SK-N-SH treated with all-trans-retinoic acid at 6 μM for 48 hours (cell line): ENCODE results near the gene HNRNPA3.
A peak's percentile ranks its signal among the peaks of the same experiment; 100 is the strongest.

Experiments used
- ATAC-seq: fragments of 200-7000 bp; cut with Tn5 transposase; 3 replicates; pipeline ENCODE4 v1.9.1; 2020; ENCODE audit warnings: mild to moderate bottlenecking, moderate library complexity
- ARNTL ChIP-seq: fragments of 450-650 bp; formaldehyde crosslinking; IDR thresholded peaks from 2 replicates; pipeline ENCODE4 v1.5.0; 2020; ENCODE audit warnings: low read depth, mild to moderate bottlenecking, moderate library complexity, borderline replicate concordance
- BACH2 ChIP-seq: fragments of 250-450 bp; sonication (Bioruptor Pico); IDR thresholded peaks from 2 replicates; pipeline ENCODE4 v1.9.0; 2021; ENCODE audit warnings: mild to moderate bottlenecking, borderline replicate concordance
- CSDC2 ChIP-seq: fragments of 250-450 bp; sonication (Bioruptor Pico); IDR thresholded peaks from 2 replicates; pipeline ENCODE4 v1.5.0; 2020; ENCODE audit warnings: mild to moderate bottlenecking, moderate library complexity
- ESRRG ChIP-seq: fragments of 250-450 bp; sonication (Bioruptor Pico); IDR thresholded peaks from 2 replicates; pipeline ENCODE4 v1.6.1; 2021; ENCODE audit warnings: mild to moderate bottlenecking
- ISL1 ChIP-seq: fragments of 250-450 bp; sonication (Bioruptor Pico); IDR thresholded peaks from 2 replicates; pipeline ENCODE4 v2.1.2; 2022; ENCODE audit warnings: mild to moderate bottlenecking, moderate library complexity
- OSR1 ChIP-seq: fragments of 250-450 bp; sonication (Bioruptor Pico); IDR thresholded peaks from 2 replicates; pipeline ENCODE4 v1.8.0; 2022; ENCODE audit warnings: moderate library complexity, mild to moderate bottlenecking, inconsistent platforms
- PPARA ChIP-seq: fragments of 250-450 bp; sonication (Bioruptor Pico); IDR thresholded peaks from 2 replicates; pipeline ENCODE4 v1.5.0; 2020; ENCODE audit warnings: mild to moderate bottlenecking, borderline replicate concordance
- TCF4 ChIP-seq: fragments of 250-450 bp; sonication (Bioruptor Pico); IDR thresholded peaks from 2 replicates; pipeline ENCODE4 v1.8.0; 2021; ENCODE audit warnings: mild to moderate bottlenecking, moderate library complexity, borderline replicate concordance
- TOX ChIP-seq: fragments of 250-450 bp; sonication (Bioruptor Pico); IDR thresholded peaks from 2 replicates; pipeline ENCODE4 v1.8.0; 2021; ENCODE audit warnings: mild to moderate bottlenecking, moderate library complexity, borderline replicate concordance
- ZFP30 ChIP-seq: fragments of 450-650 bp; formaldehyde crosslinking; IDR thresholded peaks from 2 replicates; pipeline ENCODE4 v1.5.0; 2022; ENCODE audit warnings: mild to moderate bottlenecking, moderate library complexity
- ZNF565 ChIP-seq: fragments of 450-650 bp; formaldehyde crosslinking; conservative IDR thresholded peaks from 2 replicates; pipeline ENCODE4 v1.5.0; 2020; ENCODE audit warnings: low read depth, mild to moderate bottlenecking, moderate library complexity
- ZNF70 ChIP-seq: fragments of 450-650 bp; formaldehyde crosslinking; IDR thresholded peaks from 2 replicates; pipeline ENCODE4 v1.5.0; 2020; ENCODE audit warnings: mild to moderate bottlenecking, moderate library complexity
- ZNF8 ChIP-seq: fragments of 450-650 bp; formaldehyde crosslinking; IDR thresholded peaks from 2 replicates; pipeline ENCODE4 v1.5.0; 2020; ENCODE audit warnings: mild to moderate bottlenecking, moderate library complexity
- TF ChIP-seq, protein P1 (sequence below): fragments of 250-450 bp; sonication (Bioruptor Pico); IDR thresholded peaks from 2 replicates; pipeline ENCODE4 v1.8.0; 2021; ENCODE audit warnings: low read depth, mild to moderate bottlenecking, moderate library complexity, borderline replicate concordance
- TF ChIP-seq, protein P2 (sequence below): fragments of 250-450 bp; sonication (Bioruptor Pico); IDR thresholded peaks from 2 replicates; pipeline ENCODE4 v1.5.1; 2020; ENCODE audit warnings: low read depth, mild to moderate bottlenecking, moderate library complexity
- TF ChIP-seq, protein P3 (sequence below): fragments of 250-450 bp; sonication (Bioruptor Pico); IDR thresholded peaks from 2 replicates; pipeline ENCODE4 v1.8.0; 2020; ENCODE audit warnings: mild to moderate bottlenecking, moderate library complexity, borderline replicate concordance

The HNRNPA3 gene

DNA sequence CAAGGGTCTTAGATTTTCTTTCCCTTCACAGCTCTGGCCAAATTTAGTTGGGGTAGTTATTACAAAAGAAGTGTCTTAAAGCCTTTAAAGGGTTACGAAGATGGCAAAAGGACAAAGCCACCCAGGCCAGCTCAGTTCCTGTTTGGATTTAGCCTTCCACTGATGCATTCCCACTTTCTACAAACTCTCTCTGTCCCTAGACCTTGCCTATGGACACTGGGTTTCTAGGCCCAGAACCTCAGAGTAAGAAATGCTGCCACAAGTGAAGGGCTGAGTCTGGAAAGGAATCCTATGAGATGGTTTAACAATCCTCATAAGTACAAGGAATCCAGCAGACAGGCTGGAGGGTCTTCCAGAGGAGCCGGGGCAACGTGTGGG is 38.6 kb downstream of the HNRNPA3 start (continued):
- TF ChIP-seq, protein P1, sequence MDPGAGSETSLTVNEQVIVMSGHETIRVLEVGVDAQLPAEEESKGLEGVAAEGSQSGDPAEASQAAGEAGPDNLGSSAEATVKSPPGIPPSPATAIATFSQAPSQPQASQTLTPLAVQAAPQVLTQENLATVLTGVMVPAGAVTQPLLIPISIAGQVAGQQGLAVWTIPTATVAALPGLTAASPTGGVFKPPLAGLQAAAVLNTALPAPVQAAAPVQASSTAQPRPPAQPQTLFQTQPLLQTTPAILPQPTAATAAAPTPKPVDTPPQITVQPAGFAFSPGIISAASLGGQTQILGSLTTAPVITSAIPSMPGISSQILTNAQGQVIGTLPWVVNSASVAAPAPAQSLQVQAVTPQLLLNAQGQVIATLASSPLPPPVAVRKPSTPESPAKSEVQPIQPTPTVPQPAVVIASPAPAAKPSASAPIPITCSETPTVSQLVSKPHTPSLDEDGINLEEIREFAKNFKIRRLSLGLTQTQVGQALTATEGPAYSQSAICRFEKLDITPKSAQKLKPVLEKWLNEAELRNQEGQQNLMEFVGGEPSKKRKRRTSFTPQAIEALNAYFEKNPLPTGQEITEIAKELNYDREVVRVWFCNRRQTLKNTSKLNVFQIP (CRISPR knock-in tag) = no peak
- TF ChIP-seq ZNF70 = no peak
- no peak for TF ChIP-seq ZNF565 (CRISPR knock-in tag)

GRCh38 chr2:177252808-177253531 is 40.4 kb downstream of the HNRNPA3 start:
- no peak for ATAC-seq
- TF ChIP-seq, protein P2, sequence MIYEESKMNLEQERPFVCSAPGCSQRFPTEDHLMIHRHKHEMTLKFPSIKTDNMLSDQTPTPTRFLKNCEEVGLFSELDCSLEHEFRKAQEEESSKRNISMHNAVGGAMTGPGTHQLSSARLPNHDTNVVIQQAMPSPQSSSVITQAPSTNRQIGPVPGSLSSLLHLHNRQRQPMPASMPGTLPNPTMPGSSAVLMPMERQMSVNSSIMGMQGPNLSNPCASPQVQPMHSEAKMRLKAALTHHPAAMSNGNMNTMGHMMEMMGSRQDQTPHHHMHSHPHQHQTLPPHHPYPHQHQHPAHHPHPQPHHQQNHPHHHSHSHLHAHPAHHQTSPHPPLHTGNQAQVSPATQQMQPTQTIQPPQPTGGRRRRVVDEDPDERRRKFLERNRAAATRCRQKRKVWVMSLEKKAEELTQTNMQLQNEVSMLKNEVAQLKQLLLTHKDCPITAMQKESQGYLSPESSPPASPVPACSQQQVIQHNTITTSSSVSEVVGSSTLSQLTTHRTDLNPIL = no peak
- TF ChIP-seq ESRRG (no peak), BACH2 (CRISPR knock-in tag) (no peak), TCF4 (CRISPR knock-in tag) (no peak), CSDC2 (CRISPR knock-in tag) (no peak), TOX (CRISPR knock-in tag) (no peak)
- TF ChIP-seq, protein P1 (CRISPR knock-in tag) = no peak

DNA sequence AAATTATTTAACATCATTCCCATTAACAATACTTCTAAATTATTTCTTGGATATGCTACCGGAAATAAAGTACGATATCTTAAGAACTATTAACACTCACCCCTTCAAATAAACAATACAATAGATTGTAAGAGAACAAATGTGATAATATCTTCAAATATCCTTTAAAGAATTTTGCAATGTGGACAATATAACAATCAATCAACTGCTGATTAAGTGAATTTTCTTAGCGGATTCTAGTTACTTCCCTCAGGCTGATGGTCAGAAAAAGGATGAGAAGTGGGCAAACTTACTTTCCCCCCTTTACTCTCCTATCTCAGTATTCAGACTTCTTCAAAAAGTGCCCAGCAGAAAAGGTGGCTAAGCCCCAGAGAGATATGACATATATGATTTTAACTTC is 41.1 kb downstream of the HNRNPA3 start:
- TF ChIP-seq, protein P3, sequence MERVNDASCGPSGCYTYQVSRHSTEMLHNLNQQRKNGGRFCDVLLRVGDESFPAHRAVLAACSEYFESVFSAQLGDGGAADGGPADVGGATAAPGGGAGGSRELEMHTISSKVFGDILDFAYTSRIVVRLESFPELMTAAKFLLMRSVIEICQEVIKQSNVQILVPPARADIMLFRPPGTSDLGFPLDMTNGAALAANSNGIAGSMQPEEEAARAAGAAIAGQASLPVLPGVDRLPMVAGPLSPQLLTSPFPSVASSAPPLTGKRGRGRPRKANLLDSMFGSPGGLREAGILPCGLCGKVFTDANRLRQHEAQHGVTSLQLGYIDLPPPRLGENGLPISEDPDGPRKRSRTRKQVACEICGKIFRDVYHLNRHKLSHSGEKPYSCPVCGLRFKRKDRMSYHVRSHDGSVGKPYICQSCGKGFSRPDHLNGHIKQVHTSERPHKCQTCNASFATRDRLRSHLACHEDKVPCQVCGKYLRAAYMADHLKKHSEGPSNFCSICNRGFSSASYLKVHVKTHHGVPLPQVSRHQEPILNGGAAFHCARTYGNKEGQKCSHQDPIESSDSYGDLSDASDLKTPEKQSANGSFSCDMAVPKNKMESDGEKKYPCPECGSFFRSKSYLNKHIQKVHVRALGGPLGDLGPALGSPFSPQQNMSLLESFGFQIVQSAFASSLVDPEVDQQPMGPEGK (CRISPR knock-in tag) = no peak
- no peak for TF ChIP-seq ZNF8 (CRISPR knock-in tag)
- no peak for TF ChIP-seq CSDC2 (CRISPR knock-in tag)
- TF ChIP-seq ZFP30 (CRISPR knock-in tag) = no peak
- TF ChIP-seq ISL1 = no peak
- no peak for TF ChIP-seq OSR1 (CRISPR knock-in tag)
- TF ChIP-seq ZNF70 = no peak
- no peak for TF ChIP-seq ARNTL (CRISPR knock-in tag)
- no peak for ATAC-seq

DNA sequence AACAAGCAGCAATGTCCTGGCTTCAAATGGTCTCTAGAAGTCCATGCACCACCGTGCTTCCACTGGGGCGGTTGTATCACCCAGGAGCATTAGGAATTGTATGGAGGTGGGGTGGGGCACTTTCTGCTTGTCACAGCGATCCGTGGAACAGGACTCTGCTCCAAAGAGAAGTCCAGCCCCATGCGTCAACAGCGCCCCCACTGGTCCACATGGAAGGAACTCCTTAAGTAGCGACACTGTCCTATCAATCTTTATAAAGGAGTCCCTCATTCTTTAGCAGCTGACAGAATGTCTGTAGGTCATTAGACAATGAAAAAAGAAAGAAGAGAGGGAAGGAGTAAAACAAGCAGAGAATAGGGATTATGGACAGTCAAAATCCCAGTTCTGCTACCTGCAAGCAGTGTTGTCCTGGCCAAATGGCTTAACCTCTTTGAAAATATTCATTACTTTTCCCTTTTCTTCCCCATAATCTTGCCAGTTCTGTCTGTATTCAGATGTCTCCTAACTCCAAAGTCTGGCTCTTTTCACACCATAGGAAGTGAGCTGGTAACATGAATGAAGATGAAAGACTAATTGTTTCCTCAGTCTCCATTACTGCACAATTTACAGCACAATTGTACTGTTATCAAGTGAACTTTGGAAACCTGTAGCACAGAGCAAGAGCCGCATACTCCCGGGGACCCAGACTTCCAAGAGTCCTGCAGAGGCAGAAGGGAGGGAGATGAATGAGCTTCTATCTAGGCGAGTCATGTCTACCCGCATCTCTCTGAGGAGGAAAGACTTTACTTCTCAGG is 42.0 kb downstream of the HNRNPA3 start:
- peak; percentile 64 for ATAC-seq
- TF ChIP-seq TCF4 (CRISPR knock-in tag) (no peak), ZNF70 (peak; percentile 60; the same call in 1 of the 2 replicates), BACH2 (CRISPR knock-in tag) (no peak)

DNA sequence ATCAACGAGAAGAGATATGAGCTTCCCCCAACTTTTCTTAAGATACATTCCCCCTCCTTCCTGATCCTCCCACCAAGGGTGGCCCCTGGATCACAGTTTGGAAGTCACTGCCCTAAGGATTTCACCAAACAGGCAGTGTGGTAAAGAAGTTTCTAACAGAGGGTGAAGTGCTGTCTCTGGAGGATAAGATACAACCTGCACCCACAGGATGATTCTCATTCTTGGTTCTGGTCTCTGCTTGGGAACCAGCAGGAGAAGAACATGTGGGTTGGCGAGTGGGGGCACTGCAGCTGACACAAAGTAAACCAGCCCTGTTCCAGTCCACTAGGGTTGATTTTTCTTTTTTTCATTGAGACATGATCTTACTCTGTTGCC is 42.6 kb downstream of the HNRNPA3 start:
- ATAC-seq = peak; percentile 24
- TF ChIP-seq PPARA (CRISPR knock-in tag) = no peak
- TF ChIP-seq, protein P2 = no peak
- TF ChIP-seq, all 23 proteins: peak for 0
